Spinal cord (tissue), 10 donors: ENCODE measurements around the gene KRT7. TPM values are rescaled to one million over a fixed set of nuclear protein-coding genes. Genes with fewer than 3 reads are reported as not detected.

Experiments
- DNase-seq, 6 donors: peaks; one replicate each; pipeline versions ENCODE4 v3.0.0 to v3.0.0-alpha.2; 2013 to 2015; ENCODE audit warnings: low spot score in 6 of 6, low read depth in 4 of 6
- H3K27ac ChIP-seq: one replicate; pipeline ENCODE4 v1.5.1; 2013; ENCODE audit warnings: low read depth, low read length, control low read depth
- H3K27me3 ChIP-seq: one replicate; pipeline ENCODE4 v1.6.1; 2013; ENCODE audit warnings: low read length; ENCODE audit not compliant: control insufficient read depth, insufficient read depth
- H3K36me3 ChIP-seq: one replicate; pipeline ENCODE4 v1.6.1; 2013; ENCODE audit warnings: low read length; ENCODE audit not compliant: control insufficient read depth, insufficient read depth
- H3K4me1 ChIP-seq: one replicate; pipeline ENCODE4 v1.6.1; 2013; ENCODE audit warnings: low read length; ENCODE audit not compliant: control insufficient read depth, insufficient read depth
- H3K4me3 ChIP-seq: one replicate; pipeline ENCODE4 v1.5.1; 2013; ENCODE audit warnings: low read depth, low read length, control low read depth
- H3K9me3 ChIP-seq: one replicate; pipeline ENCODE4 v1.6.1; 2013; ENCODE audit warnings: low read length; ENCODE audit not compliant: control insufficient read depth, insufficient read depth
- WGBS: methylation state at CpG from one replicate; pipeline ENCODE4 v1.1.5; 2013; ENCODE audit warnings: missing lambda C conversion rate; ENCODE audit not compliant: insufficient coverage; 5-methylcytosine and 5-hydroxymethylcytosine counted together
- polyA plus RNA-seq, 2 donors: library from polyadenylated mRNA; unstranded; fragments of 120-200 nt; gene quantifications; one replicate each; pipeline ENCODE4 v1.2.1, GENCODE V29; 2013; ENCODE audit not compliant: insufficient read length in 2 of 2
- total RNA-seq, 2 donors: library from RNA; depleted of rRNA in 1 of 2; stranded (reverse); fragments of 120-200 nt in 1 of 2; fragments of >200 nt in 1 of 2; gene quantifications; one replicate each; pipeline versions ENCODE4 v1.2.3 to v1.2.4, GENCODE V29; 2013 to 2014
- donor health status: healthy.

The KRT7 gene
- total and polyA plus RNA-seq, 4 donors: 0.33 to 1.2 (median 0.63) TPM; not detected in 1

DNA sequence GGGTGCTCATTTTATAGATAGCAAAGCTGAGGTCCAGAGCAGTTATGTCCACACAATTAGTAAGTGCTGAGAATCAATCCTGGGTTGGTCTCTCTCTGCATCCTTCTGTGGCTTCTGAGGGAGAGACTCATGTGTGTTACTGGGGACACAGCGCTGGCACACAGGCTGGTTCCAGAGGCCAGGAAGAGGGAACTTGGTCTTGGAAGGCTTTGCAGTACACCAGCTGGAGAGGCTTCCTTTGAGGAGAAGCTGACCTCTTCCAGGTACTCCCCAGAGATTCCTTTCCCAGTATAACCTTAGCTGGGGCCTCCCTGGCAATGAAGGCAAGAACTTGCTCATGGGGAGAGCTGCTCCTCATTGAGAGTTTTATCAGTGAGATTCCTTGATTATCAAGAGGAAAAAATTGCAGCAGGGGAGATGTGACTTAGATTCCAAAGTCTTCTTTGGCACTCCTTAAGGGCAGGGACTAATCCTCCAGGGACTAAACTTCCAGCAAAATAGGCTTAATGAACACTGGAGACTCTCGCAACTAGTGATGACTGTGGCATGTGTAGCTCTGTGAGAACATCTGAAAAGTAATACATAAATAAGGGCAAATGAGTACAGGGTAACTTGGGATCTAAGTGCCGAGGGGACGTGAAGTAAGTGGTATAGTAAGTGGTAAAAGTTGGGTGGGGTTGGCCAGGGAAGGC, 27.3 kb upstream of the KRT7 start:
- Histone ChIP-seq H3K4me1 (peaks cover 41% of the 10 kb centered on the region), H3K4me3 (no peak overlapping the region), H3K27ac (no peak overlapping the region), H3K27me3 (no peaks in the 10 kb centered on the region), H3K9me3 (no peaks in the 10 kb centered on the region), H3K36me3 (no peaks in the 10 kb centered on the region)
- no peak for DNase-seq
- WGBS: 73% methylated on average over 3 of the region's 4 CpGs

- Histone ChIP-seq H3K4me3 (no peak overlapping the region), H3K27ac (no peak overlapping the region), H3K4me1 (peaks cover 41% of the 10 kb centered on the region), H3K27me3 (no peaks in the 10 kb centered on the region), H3K9me3 (no peaks in the 10 kb centered on the region), H3K36me3 (no peaks in the 10 kb centered on the region)
- 75% methylated on average over 9 of the region's 9 CpGs for WGBS
- DNase-seq: no peak
These were observed 26.6 kb upstream of the KRT7 start for GRCh38 chr12:52206304-52207040.

DNA sequence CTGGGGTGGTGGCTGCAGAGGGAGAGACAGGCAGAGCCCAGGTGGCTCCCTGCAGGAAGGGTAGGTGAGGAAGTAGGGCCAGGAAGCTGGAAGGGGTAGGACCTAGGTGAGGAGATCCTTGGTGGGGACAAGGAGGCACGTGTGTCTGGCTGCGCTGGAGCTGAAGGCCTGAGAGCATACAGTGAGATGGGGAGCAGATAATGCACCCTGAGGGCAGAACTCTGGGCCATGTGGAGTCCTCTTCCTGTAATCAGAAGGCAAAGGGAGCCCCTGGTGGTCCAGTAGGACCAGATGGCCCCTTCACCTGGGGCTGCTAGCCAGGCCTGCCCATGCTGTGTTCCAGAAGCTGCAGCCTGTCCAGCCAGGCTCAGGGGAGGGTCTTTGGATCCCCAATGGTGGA, 25.9 kb upstream of the KRT7 start:
- WGBS: 91% methylated on average over 2 of the region's 2 CpGs
- DNase-seq: no peak
- Histone ChIP-seq H3K4me3 (no peak overlapping the region), H3K9me3 (no peaks in the 10 kb centered on the region), H3K27ac (no peak overlapping the region), H3K27me3 (no peaks in the 10 kb centered on the region), H3K4me1 (peaks cover 40% of the 10 kb centered on the region), H3K36me3 (no peaks in the 10 kb centered on the region)

DNA sequence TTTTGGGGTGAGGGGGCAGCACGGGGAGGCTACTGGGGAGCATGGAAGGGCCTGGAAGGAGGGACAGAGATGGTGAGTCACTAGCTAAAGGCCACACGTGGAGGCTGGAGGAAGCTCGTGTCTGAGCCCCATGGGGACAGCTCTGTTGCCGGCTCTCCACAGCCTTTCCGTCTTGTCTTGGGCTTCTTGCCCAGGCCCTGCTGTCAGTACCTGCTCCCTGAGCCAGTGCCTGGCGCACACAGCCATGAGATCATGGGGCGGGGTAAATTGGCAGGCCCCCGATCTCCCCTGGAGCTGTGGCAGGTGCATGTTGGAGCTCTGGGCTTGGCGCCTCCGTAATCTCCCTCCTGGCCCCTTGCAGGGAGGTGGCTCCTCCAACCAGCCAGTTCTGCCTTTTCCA, 25.1 kb upstream of the KRT7 start:
- Histone ChIP-seq H3K9me3 (no peaks in the 10 kb centered on the region), H3K27me3 (no peaks in the 10 kb centered on the region), H3K4me1 (peaks cover 32% of the 10 kb centered on the region), H3K36me3 (no peaks in the 10 kb centered on the region), H3K27ac (no peak overlapping the region), H3K4me3 (no peak overlapping the region)
- DNase-seq: no peak
- WGBS: 31% methylated on average over 10 of the region's 10 CpGs

- Histone ChIP-seq H3K36me3 (no peaks in the 10 kb centered on the region), H3K27me3 (no peaks in the 10 kb centered on the region), H3K27ac (no peak overlapping the region), H3K4me1 (peaks cover 29% of the 10 kb centered on the region), H3K9me3 (no peaks in the 10 kb centered on the region), H3K4me3 (no peak overlapping the region)
- no peak for DNase-seq
- 81% methylated on average over 14 of the region's 18 CpGs for WGBS
These were observed 24.4 kb upstream of the KRT7 start for GRCh38 chr12:52208424-52209165.

GRCh38 chr12:52209321-52209720, 23.7 kb upstream of the KRT7 start:
- H3K4me3 ChIP-seq: no peak overlapping the region
- no peak for DNase-seq
- H3K9me3 ChIP-seq: no peaks in the 10 kb centered on the region
- H3K36me3 ChIP-seq: no peaks in the 10 kb centered on the region
- no peak overlapping the region for H3K27ac ChIP-seq
- WGBS: 92% methylated on average over 2 of the region's 8 CpGs
- peaks cover 33% of the 10 kb centered on the region for H3K4me1 ChIP-seq
- H3K27me3 ChIP-seq: no peaks in the 10 kb centered on the region

DNA sequence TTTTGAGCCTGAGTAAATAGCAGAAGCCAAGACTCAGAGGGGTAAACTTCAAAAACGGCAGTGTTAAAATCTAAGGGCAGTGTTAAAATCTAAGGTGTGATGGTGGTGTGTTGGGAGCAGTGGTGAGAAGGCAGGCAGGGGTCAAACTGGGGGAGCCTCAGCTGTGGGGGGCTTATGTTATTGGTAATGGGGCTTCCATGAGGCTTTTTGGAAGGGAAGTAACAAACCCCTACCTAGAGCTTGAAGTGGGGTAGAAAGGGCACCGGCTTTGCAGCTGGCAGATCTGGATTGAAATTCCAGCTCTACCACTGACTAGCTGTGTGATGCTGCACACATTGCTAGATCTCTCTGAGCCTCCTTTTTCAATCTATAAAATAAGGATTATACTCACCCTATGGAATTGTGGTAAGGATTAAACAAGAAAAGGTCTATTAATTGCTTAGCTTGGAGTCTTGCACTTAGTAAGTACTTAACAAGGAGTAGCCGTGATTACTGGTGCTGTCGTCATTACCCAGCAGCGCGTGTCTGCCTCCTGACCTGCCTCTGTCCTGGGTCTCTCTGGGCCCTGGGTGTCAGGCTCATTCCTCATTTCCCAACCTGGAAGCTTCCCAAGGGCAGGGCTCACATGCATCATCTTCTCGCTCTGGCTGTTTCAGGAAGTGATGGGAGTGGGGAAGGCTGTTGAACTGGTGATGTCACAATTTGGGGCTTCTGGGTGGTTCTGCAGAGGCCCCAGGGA, 22.7 kb upstream of the KRT7 start:
- Histone ChIP-seq H3K4me3 (no peak overlapping the region), H3K9me3 (no peaks in the 10 kb centered on the region), H3K27ac (no peak overlapping the region), H3K27me3 (no peaks in the 10 kb centered on the region), H3K36me3 (no peaks in the 10 kb centered on the region), H3K4me1 (peaks cover 34% of the 10 kb centered on the region)
- DNase-seq: no peak
- WGBS: 94% methylated on average over 5 of the region's 7 CpGs

DNA sequence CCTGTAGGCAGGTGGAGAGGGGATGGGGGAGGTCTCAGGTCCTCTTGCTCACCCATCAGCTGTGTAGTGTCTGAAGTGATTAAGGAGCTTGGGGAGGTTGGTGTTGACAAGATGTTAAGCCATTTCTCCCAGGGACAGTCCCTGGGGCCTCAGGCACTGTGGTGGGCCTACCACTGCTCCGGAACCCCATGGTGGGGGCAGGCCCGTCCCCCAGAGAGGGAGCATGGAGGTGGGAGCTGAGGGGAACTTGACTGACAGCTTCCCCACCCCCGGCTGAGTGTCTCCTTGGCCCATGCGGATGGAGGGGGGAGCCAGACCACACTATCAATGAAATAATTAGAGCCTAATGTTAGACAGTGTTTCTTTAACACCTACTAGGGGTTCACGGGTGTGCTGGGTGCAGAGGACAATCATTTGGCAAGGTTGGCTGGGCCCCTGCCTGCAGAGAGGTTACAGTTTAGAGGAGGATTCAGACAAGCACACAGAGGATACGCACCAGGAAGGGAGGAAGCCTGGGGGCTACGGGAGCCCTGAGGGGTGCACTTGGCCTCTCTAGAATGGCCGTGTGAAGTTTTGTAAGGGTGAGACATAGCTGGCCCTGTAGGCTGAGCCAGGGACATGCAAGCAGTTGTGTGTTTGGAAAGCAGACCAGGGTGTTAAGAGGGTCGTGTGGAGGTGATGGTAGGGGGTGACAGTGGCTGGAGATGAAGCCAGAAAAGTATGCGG, 22.0 kb upstream of the KRT7 start:
- H3K4me3 ChIP-seq: no peak overlapping the region
- H3K27me3 ChIP-seq: no peaks in the 10 kb centered on the region
- no peaks in the 10 kb centered on the region for H3K36me3 ChIP-seq
- WGBS: 70% methylated on average over 7 of the region's 10 CpGs
- H3K9me3 ChIP-seq: no peaks in the 10 kb centered on the region
- peaks cover 41% of the 10 kb centered on the region for H3K4me1 ChIP-seq
- DNase-seq: no peak
- H3K27ac ChIP-seq: no peak overlapping the region
